ENCODE measurements around the gene OTOGL.

DNA sequence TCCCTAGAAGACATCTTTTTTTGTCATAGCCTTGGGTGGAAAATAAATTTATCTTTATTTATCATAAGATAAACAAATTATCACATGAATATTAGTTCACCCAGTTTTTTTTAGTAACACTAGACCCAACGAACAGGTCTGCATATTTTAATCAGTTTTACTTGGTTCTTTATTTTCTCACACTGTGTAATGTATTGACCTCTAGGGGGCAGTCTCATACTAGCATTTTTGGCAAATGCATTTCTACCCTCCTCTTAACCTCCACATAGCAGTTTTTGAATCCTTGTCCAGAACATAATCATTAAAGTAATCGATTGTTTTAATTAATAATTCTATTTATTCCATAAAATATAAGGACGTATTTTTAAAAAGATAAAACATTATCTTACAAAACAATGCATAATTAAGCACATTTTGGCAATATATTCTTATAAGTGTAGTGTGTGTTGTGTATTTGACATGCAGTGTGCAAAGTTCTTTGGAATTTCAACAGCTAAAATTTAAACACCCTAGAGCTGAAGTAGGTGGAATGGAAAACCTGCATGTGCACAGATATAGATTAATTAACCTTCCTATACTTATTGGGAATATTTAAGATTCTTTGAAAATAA, 313.1 kb downstream of the OTOGL start:
- TF ChIP-seq, protein P1, sequence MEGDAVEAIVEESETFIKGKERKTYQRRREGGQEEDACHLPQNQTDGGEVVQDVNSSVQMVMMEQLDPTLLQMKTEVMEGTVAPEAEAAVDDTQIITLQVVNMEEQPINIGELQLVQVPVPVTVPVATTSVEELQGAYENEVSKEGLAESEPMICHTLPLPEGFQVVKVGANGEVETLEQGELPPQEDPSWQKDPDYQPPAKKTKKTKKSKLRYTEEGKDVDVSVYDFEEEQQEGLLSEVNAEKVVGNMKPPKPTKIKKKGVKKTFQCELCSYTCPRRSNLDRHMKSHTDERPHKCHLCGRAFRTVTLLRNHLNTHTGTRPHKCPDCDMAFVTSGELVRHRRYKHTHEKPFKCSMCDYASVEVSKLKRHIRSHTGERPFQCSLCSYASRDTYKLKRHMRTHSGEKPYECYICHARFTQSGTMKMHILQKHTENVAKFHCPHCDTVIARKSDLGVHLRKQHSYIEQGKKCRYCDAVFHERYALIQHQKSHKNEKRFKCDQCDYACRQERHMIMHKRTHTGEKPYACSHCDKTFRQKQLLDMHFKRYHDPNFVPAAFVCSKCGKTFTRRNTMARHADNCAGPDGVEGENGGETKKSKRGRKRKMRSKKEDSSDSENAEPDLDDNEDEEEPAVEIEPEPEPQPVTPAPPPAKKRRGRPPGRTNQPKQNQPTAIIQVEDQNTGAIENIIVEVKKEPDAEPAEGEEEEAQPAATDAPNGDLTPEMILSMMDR (IDR thresholded peaks at IDR 0.05) = peak; percentile 51 to 77 (median 61)
- TF ChIP-seq POLR2A (IDR thresholded peaks at IDR 0.05) = no peak

Data from tibial nerve (tissue), 3 donors.